Natural killer cell (primary cell): ENCODE measurements around the gene PRDM1. TPM values are rescaled to one million over a fixed set of nuclear protein-coding genes. Genes with fewer than 3 reads are reported as not detected.

ENCODE experiments used
- ATAC-seq, 3 donors: fragments of 150-1000 bp in 2 of 3; fragments of 200-7000 bp in 1 of 3; cut with Tn5 transposase; 1 replicate in 1 of 3; 2 replicates in 2 of 3; pipeline ENCODE4 v1.10.0; 2021; ENCODE audit warnings: mild to moderate bottlenecking in 2 of 3, moderate library complexity in 2 of 3
- DNase-seq, 2 donors: peaks; one replicate each; pipeline versions ENCODE4 v3.0.0 to v3.0.0-alpha.2; 2013 to 2021; ENCODE audit warnings: mixed read lengths in 1 of 2
- H3K27ac ChIP-seq: one replicate; pipeline ENCODE4 v1.5.1; 2013; ENCODE audit warnings: mild to moderate bottlenecking, low read length
- H3K27me3 ChIP-seq: one replicate; pipeline ENCODE4 v1.6.1; 2013; ENCODE audit warnings: low read length; ENCODE audit not compliant: control insufficient read depth, insufficient read depth
- H3K36me3 ChIP-seq: one replicate; pipeline ENCODE4 v1.6.1; 2013; ENCODE audit warnings: low read length; ENCODE audit not compliant: control insufficient read depth, insufficient read depth
- H3K4me1 ChIP-seq: one replicate; pipeline ENCODE4 v1.6.1; 2013; ENCODE audit warnings: low read length; ENCODE audit not compliant: control insufficient read depth, insufficient read depth
- H3K4me3 ChIP-seq: one replicate; pipeline ENCODE4 v1.5.1; 2013; ENCODE audit warnings: low read length
- H3K9me3 ChIP-seq: one replicate; pipeline ENCODE4 v1.6.1; 2013; ENCODE audit warnings: low read length; ENCODE audit not compliant: control insufficient read depth, insufficient read depth
- H3K27ac Mint-ChIP-seq, 2 donors: one replicate each; pipeline ENCODE4 v1.8.0; 2022; ENCODE audit warnings: mild to moderate bottlenecking in 2 of 2, mixed read lengths in 2 of 2, moderate library complexity in 1 of 2
- H3K27me3 Mint-ChIP-seq, 2 donors: one replicate each; pipeline ENCODE4 v1.8.0; 2022; ENCODE audit warnings: low read depth in 2 of 2, mixed read lengths in 2 of 2
- H3K36me3 Mint-ChIP-seq: one replicate; pipeline ENCODE4 v1.8.0; 2022; ENCODE audit warnings: mixed read lengths
- H3K4me1 Mint-ChIP-seq, 2 donors: one replicate each; pipeline ENCODE4 v1.8.0; 2022; ENCODE audit warnings: mixed read lengths in 2 of 2
- H3K4me3 Mint-ChIP-seq: one replicate; pipeline ENCODE4 v1.8.0; 2022; ENCODE audit warnings: mild to moderate bottlenecking, moderate library complexity, mixed read lengths
- H3K9me3 Mint-ChIP-seq, 2 donors: one replicate each; pipeline ENCODE4 v1.8.0; 2022; ENCODE audit warnings: mixed read lengths in 2 of 2
- WGBS: methylation state at CpG from one replicate; pipeline ENCODE4 v1.1.7; 2013; ENCODE audit warnings: missing lambda C conversion rate; ENCODE audit not compliant: insufficient coverage; 5-methylcytosine and 5-hydroxymethylcytosine counted together
- intact Hi-C: fragments of 100-400 bp; cut with micrococcal nuclease; formaldehyde crosslinking; loops from one replicate; pipeline ENCODE4 v1.14.2; 2022
- total RNA-seq, 4 donors: library from RNA; stranded (reverse); fragments of 120-200 nt in 1 of 4; gene quantifications; one replicate each; pipeline versions ENCODE4 v1.2.3 to v1.2.4, GENCODE V29; 2013 to 2022
- TF ChIP-seq, protein P1 (sequence below): fragments of 200-600 bp; IDR thresholded peaks from one replicate; pipeline ENCODE4 v1.8.0; 2022; ENCODE audit warnings: antibody characterized with exemption

PRDM1 gene
- total RNA-seq, 3 donors from 2014 or later (not counting 1 experiment from before 2014, with no cell fraction given): 165 to 180 (median 177) TPM

DNA sequence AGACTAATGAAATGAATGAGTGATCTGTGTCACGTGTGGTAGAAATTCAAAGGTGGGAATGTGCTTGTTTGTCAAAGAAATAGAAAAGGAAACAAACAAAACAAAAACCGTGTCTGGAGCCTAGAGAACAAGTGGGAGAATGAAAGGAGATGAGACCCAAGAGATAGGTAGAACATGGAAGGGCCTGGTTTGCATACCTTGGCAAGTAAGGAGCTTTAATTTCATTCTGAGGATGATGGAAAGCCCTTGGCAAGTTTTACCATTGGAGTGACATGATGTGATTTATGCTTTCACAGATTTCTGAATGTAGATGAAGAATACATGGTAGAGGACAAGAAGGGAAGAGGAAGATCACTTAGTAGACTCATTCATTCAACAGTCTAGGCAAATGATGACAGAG, 26.8 kb upstream of the PRDM1 start:
- H3K27ac ChIP-seq: no peak overlapping the region
- TF ChIP-seq, protein P1, sequence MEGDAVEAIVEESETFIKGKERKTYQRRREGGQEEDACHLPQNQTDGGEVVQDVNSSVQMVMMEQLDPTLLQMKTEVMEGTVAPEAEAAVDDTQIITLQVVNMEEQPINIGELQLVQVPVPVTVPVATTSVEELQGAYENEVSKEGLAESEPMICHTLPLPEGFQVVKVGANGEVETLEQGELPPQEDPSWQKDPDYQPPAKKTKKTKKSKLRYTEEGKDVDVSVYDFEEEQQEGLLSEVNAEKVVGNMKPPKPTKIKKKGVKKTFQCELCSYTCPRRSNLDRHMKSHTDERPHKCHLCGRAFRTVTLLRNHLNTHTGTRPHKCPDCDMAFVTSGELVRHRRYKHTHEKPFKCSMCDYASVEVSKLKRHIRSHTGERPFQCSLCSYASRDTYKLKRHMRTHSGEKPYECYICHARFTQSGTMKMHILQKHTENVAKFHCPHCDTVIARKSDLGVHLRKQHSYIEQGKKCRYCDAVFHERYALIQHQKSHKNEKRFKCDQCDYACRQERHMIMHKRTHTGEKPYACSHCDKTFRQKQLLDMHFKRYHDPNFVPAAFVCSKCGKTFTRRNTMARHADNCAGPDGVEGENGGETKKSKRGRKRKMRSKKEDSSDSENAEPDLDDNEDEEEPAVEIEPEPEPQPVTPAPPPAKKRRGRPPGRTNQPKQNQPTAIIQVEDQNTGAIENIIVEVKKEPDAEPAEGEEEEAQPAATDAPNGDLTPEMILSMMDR: no peak
- H3K27me3 ChIP-seq: no peaks in the 10 kb centered on the region
- intact Hi-C loops: no loop called here
- Mint-ChIP-seq H3K4me3 (no peak overlapping the region), H3K36me3 (no peaks in the 10 kb centered on the region), H3K9me3 (no peaks in the 10 kb centered on the region), H3K27me3 (no peaks in the 10 kb centered on the region), H3K27ac (no peak overlapping the region), H3K4me1 (peaks cover 8 to 9% of the 10 kb centered on the region in 2 donors)
- WGBS: 88% methylated on average over 2 of the region's 2 CpGs
- no peak for DNase-seq
- no peak overlapping the region for H3K4me3 ChIP-seq
- no peaks in the 10 kb centered on the region for H3K9me3 ChIP-seq
- H3K4me1 ChIP-seq: peaks cover 7% of the 10 kb centered on the region
- H3K36me3 ChIP-seq: no peaks in the 10 kb centered on the region
- ATAC-seq: no peak

- TF ChIP-seq, protein P1: no peak
- Histone ChIP-seq H3K9me3 (no peaks in the 10 kb centered on the region), H3K4me3 (no peak overlapping the region), H3K27me3 (no peaks in the 10 kb centered on the region), H3K4me1 (peaks cover 7% of the 10 kb centered on the region), H3K27ac (no peak overlapping the region), H3K36me3 (no peaks in the 10 kb centered on the region)
- no peak overlapping the region for H3K4me3 Mint-ChIP-seq
- H3K27me3 Mint-ChIP-seq: no peaks in the 10 kb centered on the region
- 77% methylated on average over 3 of the region's 3 CpGs for WGBS
- no peak for DNase-seq
- no peaks in the 10 kb centered on the region for H3K9me3 Mint-ChIP-seq
- no peak overlapping the region for H3K27ac Mint-ChIP-seq
- no peak for ATAC-seq
- intact Hi-C loops: no loop called here
- H3K36me3 Mint-ChIP-seq: no peaks in the 10 kb centered on the region
- H3K4me1 Mint-ChIP-seq: peaks cover 8 to 9% of the 10 kb centered on the region in 2 donors
Measured at GRCh38 chr6:106060167-106060566, 26.0 kb upstream of the PRDM1 start.

DNA sequence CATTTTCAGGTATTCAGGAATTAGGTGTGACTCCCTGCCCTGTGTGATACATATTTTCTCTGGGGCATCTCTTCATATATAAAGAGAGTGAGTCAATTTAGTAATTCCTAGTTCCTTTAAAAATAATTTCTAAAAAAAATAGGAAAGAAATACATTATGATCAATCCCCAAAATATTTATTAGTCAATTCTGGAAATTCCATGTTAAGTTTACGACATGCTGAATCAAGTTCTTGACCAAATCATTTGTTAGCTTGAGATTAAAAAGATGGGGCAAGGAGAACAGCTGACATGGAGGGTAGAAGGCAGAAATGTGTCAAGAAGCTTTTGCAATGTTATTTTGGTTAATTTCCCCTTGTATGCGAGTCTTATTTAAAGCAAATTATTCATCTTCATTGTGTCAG, 22.7 kb upstream of the PRDM1 start:
- DNase-seq (no peak), ATAC-seq (no peak)
- no peak overlapping the region for H3K4me3 ChIP-seq
- H3K9me3 ChIP-seq: no peaks in the 10 kb centered on the region
- TF ChIP-seq, protein P1: no peak
- H3K4me1 ChIP-seq: no peaks in the 10 kb centered on the region
- WGBS: 100% methylated on average over 1 of the region's 2 CpGs
- Mint-ChIP-seq H3K4me1 (no peaks in the 10 kb centered on the region), H3K36me3 (no peaks in the 10 kb centered on the region), H3K27me3 (peaks cover 0 to 3% of the 10 kb centered on the region in 2 donors), H3K27ac (no peak overlapping the region), H3K9me3 (no peaks in the 10 kb centered on the region), H3K4me3 (no peak overlapping the region)
- intact Hi-C loops: no loop called here
- H3K36me3 ChIP-seq: no peaks in the 10 kb centered on the region
- H3K27me3 ChIP-seq: no peaks in the 10 kb centered on the region
- no peak overlapping the region for H3K27ac ChIP-seq

DNA sequence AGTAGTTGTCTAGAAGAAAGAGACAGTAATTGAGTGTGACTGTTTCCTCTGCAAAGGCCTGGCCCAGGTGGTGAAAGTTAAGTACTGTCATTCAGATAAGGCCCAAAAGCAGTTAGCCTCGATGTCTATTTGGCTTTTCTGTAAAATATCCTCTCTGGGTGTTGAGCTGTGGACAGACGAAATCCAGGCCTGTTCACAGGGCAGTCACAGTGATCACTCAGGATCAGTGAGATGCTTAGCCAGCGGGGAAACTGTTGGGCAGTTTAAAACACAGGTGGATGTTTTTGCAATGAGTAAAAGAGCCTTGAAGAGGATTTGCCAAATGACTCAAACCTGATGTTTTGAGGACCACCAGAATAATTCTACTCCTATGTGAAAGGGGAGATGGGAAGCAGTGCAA, 22.0 kb upstream of the PRDM1 start:
- no peaks in the 10 kb centered on the region for H3K27me3 ChIP-seq
- no peaks in the 10 kb centered on the region for H3K4me1 Mint-ChIP-seq
- no peak for ATAC-seq
- intact Hi-C loops: no loop called here
- H3K36me3 ChIP-seq: no peaks in the 10 kb centered on the region
- no peak for DNase-seq
- H3K4me3 ChIP-seq: no peak overlapping the region
- H3K9me3 ChIP-seq: no peaks in the 10 kb centered on the region
- H3K36me3 Mint-ChIP-seq: no peaks in the 10 kb centered on the region
- no peak overlapping the region for H3K27ac ChIP-seq
- H3K4me3 Mint-ChIP-seq: no peak overlapping the region
- H3K9me3 Mint-ChIP-seq: no peaks in the 10 kb centered on the region
- H3K4me1 ChIP-seq: no peaks in the 10 kb centered on the region
- no peak overlapping the region for H3K27ac Mint-ChIP-seq
- 79% methylated on average over 3 of the region's 3 CpGs for WGBS
- H3K27me3 Mint-ChIP-seq: peaks cover 2 to 4% of the 10 kb centered on the region in 2 donors
- TF ChIP-seq, protein P1: no peak
